22Rv1 (cell line): Measurements from ENCODE around the gene SPACDR.

Experiments used
- H3K27ac ChIP-seq: fragments of 450-650 bp; 2 replicates; pipeline ENCODE4 v1.5.1; 2017
- ZFX ChIP-seq: fragments of 450-650 bp; IDR thresholded peaks from 2 replicates; pipeline ENCODE4 v1.6.1; 2017; ENCODE audit warnings: antibody characterized with exemption, borderline replicate concordance
- TF ChIP-seq, protein P1 (sequence below): fragments of 450-650 bp; IDR thresholded peaks from 2 replicates; pipeline ENCODE4 v1.5.1; 2017; ENCODE audit warnings: mild to moderate bottlenecking

Gene SPACDR

DNA sequence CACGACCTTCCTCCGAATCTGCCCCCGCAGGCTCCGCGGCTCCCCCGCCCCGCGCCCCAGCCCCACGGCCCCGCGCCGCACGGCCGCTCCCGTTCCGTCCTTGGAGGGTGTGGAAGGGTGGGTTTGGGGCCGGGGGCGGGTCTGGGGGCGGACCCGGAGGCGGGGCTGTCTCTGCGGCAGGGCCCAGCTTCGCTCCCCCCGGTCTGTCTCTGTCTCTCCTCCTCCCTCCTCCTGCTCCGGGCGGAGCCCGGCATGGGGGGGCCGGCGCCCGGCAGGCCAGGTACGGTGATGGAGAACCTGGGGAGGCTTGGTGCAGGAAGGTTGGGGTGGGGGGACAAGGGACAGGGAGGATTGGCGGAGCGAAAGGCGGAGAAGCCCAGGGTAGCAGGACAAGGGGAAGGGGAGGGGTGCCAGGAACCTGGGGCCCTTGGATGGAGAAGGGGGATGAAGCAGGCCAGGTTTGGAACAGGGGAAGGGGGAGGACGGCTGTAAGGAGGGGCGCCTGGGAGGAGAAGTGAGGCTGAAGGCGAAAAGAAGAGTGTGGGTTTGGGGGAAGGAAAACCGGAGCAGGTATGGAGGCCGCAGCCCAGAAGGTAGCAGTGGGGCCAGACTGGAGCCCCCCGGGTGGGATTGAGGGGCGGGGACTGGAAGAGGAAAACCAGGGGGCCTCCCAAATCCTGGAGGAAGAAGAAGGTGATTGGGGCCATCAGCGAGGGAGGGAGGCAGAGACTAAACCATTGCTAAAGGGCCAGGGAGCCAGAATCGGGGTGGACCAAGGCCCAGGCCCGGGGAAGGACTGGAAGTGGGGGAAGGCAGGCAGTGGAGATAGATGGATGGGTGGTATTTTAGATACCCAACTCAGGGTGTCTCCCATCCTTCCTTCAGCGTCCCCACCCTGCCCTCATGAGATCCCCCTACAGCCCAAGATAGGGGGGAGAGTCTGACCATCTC lies 19.9 kb upstream of the SPACDR start, which contains the start of gene NYAP1:
Gene NYAP1 (plus strand): TSS at position 206 of the 951 bp plus-strand sequence. CDS start 1,385 bp downstream, outside the sequence.
- peak within 1 kb of the TSS; percentile 38 for H3K27ac ChIP-seq
- TF ChIP-seq, protein P1, sequence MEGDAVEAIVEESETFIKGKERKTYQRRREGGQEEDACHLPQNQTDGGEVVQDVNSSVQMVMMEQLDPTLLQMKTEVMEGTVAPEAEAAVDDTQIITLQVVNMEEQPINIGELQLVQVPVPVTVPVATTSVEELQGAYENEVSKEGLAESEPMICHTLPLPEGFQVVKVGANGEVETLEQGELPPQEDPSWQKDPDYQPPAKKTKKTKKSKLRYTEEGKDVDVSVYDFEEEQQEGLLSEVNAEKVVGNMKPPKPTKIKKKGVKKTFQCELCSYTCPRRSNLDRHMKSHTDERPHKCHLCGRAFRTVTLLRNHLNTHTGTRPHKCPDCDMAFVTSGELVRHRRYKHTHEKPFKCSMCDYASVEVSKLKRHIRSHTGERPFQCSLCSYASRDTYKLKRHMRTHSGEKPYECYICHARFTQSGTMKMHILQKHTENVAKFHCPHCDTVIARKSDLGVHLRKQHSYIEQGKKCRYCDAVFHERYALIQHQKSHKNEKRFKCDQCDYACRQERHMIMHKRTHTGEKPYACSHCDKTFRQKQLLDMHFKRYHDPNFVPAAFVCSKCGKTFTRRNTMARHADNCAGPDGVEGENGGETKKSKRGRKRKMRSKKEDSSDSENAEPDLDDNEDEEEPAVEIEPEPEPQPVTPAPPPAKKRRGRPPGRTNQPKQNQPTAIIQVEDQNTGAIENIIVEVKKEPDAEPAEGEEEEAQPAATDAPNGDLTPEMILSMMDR: no peak

GRCh38 chr7:100483090-100483721 lies 19.1 kb upstream of the SPACDR start:
- peak overlapping the region; percentile 38 for H3K27ac ChIP-seq
- TF ChIP-seq, protein P1: peak; percentile 100
- no peak for TF ChIP-seq ZFX

- no peak overlapping the region for H3K27ac ChIP-seq
- TF ChIP-seq, protein P1: no peak
- no peak for TF ChIP-seq ZFX
Measured at GRCh38 chr7:100482728-100483089, 18.6 kb upstream of the SPACDR start.

DNA sequence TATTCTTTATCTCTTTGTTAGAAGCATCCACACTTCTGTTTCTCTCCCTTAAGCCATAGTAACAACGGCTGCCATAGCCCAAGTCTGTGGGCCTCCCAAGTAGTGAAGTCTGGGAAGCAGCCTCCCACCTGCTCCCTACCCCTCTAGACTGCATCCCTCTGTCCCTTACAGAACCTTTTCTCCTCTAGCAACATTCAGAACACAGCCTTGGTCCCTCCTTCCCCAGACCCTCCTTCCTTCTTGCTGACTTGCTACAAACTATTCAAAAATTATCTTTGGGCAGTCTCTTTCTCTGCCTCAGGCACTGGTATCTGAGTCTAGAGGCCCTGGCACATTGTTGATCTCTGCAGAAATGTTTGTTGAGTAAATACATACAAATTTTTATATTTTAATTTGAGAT lies 17.4 kb upstream of the SPACDR start:
- TF ChIP-seq, protein P1: no peak
- no peak for TF ChIP-seq ZFX
- peak overlapping the region; percentile 34 for H3K27ac ChIP-seq

DNA sequence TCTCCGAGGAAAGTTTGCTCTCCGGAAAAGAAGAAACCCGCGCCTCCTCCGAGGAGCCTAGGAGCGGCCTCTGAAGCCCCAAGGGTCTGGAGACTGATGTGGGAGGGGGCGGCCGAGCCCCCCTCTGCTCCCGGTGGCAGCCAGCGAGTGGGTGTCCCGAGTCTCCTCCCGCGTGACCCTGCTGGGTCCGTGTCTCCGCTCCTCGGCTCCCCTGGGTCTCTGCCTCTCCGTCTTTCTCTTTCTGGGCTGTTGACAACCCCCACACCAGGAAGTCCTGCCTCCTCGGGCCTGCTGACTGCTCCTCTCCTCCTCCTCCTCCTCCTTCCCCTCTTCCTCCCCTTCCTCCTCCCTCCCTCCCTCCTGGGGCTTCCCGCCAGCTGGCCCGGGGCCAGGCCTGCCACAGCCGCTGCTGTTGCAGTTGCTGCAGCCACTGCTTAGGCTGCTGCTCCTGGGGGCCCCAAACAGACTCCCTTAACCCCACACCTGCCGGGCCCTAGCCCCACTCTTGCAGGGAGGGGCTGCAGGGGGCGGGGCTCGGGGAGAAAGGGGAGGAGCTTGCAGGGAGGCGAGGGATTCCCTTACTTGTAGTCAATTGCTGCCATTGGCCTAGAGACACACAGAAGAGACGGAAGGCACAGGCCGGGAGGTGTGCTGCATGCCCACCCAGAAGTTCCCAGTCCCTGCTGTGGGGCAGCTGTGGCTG lies 15.0 kb upstream of the SPACDR start, which contains the start of gene TSC22D4:
Gene TSC22D4 (minus strand): TSS at position 257 of the 703 bp plus-strand sequence. CDS start 1,176 bp downstream, outside the sequence.
- H3K27ac ChIP-seq: peak within 1 kb of the TSS; percentile 80
- TF ChIP-seq ZFX: no peak
- TF ChIP-seq, protein P1: no peak

DNA sequence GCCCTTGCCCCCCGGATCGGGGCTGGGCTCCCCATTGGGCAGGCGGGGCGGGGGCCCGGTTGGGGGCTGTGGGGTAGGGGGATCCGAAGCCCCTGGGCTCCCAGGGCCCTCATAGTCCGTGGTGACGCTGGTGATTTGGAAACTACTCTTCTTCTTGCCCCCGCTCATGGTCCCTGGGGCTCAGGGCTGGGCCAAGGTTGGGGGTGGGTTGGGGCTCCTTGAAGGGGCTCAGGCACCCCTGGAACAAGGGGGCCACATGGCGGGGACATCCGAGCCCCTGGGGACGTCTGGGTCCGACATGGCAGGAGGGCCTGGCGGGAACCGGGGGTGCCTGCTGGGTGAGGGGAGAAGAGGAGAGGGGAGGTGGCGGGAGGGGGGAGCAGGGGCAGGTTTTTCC lies 13.8 kb upstream of the SPACDR start:
- TF ChIP-seq ZFX: no peak
- peak overlapping the region; percentile 80 for H3K27ac ChIP-seq
